Measurements from ENCODE around the gene GRIN2B.
A peak's percentile ranks its signal among the peaks of the same experiment; 100 is the strongest.

Gene GRIN2B

DNA sequence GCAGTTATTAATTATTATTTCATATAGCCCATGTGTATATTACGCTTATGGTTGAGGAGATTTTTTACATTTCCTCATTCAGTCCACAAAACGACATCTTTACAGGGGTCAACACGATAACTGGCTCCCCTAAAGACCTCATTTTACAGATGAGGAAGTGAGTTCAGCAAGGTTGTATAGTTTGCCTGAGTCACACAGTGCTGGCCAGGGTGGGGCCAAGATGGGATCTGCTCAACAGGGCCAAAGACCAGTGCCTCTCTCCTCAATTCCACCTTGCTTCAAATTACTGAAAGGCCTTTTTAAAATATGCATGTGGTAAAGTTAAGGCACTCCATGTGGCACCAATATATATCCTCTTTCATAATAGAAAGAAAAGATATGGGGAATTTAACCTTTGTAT lies 13.1 kb downstream of the GRIN2B start:
- Histone ChIP-seq H3K4me1 (ENCODE audit: control insufficient read depth, low read length) (no peaks in the 10 kb centered on the region), H3K79me2 (ENCODE audit: control insufficient read depth, low read length) (no peaks in the 10 kb centered on the region), H3K27ac (ENCODE audit: low read depth, low read length) (no peak overlapping the region), H3K9me3 (ENCODE audit: control insufficient read depth, insufficient read depth, low read length) (no peaks in the 10 kb centered on the region), H3F3A (ENCODE audit: control insufficient read depth, insufficient read depth) (no peaks in the 10 kb centered on the region), H3K9me2 (replicated peaks; ENCODE audit: control insufficient read depth, low read length) (no peaks in the 10 kb centered on the region), H4K20me1 (ENCODE audit: control insufficient read depth, insufficient read depth, low read depth, low read length) (no peaks in the 10 kb centered on the region), H3K36me3 (ENCODE audit: control insufficient read depth, low read length) (no peaks in the 10 kb centered on the region), H3K4me3 (ENCODE audit: low read length) (no peak overlapping the region), H3K4me2 (ENCODE audit: low read length) (no peak overlapping the region), H3K27me3 (ENCODE audit: control insufficient read depth, low read length) (peaks cover 7% of the 10 kb centered on the region; the same call in 1 of the 2 replicates)
- TF ChIP-seq, protein P1, sequence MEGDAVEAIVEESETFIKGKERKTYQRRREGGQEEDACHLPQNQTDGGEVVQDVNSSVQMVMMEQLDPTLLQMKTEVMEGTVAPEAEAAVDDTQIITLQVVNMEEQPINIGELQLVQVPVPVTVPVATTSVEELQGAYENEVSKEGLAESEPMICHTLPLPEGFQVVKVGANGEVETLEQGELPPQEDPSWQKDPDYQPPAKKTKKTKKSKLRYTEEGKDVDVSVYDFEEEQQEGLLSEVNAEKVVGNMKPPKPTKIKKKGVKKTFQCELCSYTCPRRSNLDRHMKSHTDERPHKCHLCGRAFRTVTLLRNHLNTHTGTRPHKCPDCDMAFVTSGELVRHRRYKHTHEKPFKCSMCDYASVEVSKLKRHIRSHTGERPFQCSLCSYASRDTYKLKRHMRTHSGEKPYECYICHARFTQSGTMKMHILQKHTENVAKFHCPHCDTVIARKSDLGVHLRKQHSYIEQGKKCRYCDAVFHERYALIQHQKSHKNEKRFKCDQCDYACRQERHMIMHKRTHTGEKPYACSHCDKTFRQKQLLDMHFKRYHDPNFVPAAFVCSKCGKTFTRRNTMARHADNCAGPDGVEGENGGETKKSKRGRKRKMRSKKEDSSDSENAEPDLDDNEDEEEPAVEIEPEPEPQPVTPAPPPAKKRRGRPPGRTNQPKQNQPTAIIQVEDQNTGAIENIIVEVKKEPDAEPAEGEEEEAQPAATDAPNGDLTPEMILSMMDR (IDR thresholded peaks at IDR 0.05; ENCODE audit: low read depth, low read length, poor library complexity, severe bottlenecking), result no peak
- TF ChIP-seq EZH2phosphoT487 (IDR thresholded peaks at IDR 0.05; ENCODE audit: borderline replicate concordance, low read length), result no peak

DNA sequence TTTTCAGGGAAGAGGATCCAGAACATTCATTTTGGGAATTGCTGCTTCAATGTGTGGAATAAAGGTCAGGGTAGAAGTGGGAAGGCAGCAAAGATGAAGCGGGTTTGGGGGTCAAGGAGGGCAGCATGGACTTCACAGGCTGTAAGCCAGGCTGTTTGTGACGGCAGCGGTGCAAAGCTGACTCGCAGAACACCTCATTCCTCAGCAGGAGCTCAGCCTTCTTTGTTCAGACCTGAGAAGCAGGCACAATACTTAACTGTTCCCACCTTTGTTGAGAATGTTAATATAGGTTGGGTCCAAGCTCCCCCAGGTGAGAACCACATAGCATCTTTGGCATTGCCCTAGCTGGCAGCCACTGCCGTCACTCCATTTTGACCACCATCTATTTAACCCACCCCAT lies 16.7 kb downstream of the GRIN2B start:
- TF ChIP-seq, protein P1 (IDR thresholded peaks at IDR 0.05; ENCODE audit: low read depth, low read length, poor library complexity, severe bottlenecking), result no peak
- no peak for TF ChIP-seq EZH2phosphoT487 (IDR thresholded peaks at IDR 0.05; ENCODE audit: borderline replicate concordance, low read length)
- no peaks in the 10 kb centered on the region for H3F3A ChIP-seq (ENCODE audit: control insufficient read depth, insufficient read depth)
- H3K4me3 ChIP-seq (ENCODE audit: low read length), result no peak overlapping the region
- H3K4me2 ChIP-seq (ENCODE audit: low read length), result no peak overlapping the region
- peaks cover 5% of the 10 kb centered on the region; the same call in 1 of the 2 replicates for H3K27me3 ChIP-seq (ENCODE audit: control insufficient read depth, low read length)
- no peaks in the 10 kb centered on the region for H3K9me3 ChIP-seq (ENCODE audit: control insufficient read depth, insufficient read depth, low read length)
- no peaks in the 10 kb centered on the region for H3K36me3 ChIP-seq (ENCODE audit: control insufficient read depth, low read length)
- no peaks in the 10 kb centered on the region for H4K20me1 ChIP-seq (ENCODE audit: control insufficient read depth, insufficient read depth, low read depth, low read length)
- H3K27ac ChIP-seq (ENCODE audit: low read depth, low read length), result no peak overlapping the region
- no peaks in the 10 kb centered on the region for H3K4me1 ChIP-seq (ENCODE audit: control insufficient read depth, low read length)
- H3K79me2 ChIP-seq (ENCODE audit: control insufficient read depth, low read length), result no peaks in the 10 kb centered on the region
- H3K9me2 ChIP-seq (replicated peaks; ENCODE audit: control insufficient read depth, low read length), result no peaks in the 10 kb centered on the region

DNA sequence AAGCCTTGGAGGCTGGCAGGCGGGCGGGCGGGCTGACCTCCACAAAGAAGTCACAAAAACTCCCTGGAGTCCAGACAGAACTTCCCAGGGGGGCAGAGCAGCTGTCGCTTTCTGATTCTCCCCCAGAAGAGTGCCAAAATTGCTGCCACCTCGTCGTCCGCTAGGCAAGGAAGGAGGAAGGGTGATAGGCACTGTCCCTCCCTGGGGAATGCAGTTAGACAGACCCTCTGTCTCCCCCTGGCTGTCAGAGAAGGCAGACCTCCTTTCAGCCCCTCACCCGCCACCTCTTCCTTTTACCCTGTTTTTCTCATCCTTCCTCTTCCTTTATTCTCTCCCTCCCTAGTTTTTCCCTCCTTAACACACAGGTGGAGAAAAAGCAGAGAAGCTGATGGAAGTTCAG lies 18.7 kb downstream of the GRIN2B start:
- Histone ChIP-seq H3K27me3 (ENCODE audit: control insufficient read depth, low read length) (peaks cover 5% of the 10 kb centered on the region; the same call in 1 of the 2 replicates), H3F3A (ENCODE audit: control insufficient read depth, insufficient read depth) (no peaks in the 10 kb centered on the region), H3K4me2 (ENCODE audit: low read length) (no peak overlapping the region), H3K27ac (ENCODE audit: low read depth, low read length) (no peak overlapping the region), H3K4me1 (ENCODE audit: control insufficient read depth, low read length) (no peaks in the 10 kb centered on the region), H4K20me1 (ENCODE audit: control insufficient read depth, insufficient read depth, low read depth, low read length) (no peaks in the 10 kb centered on the region), H3K4me3 (ENCODE audit: low read length) (no peak overlapping the region), H3K9me2 (replicated peaks; ENCODE audit: control insufficient read depth, low read length) (no peaks in the 10 kb centered on the region), H3K79me2 (ENCODE audit: control insufficient read depth, low read length) (no peaks in the 10 kb centered on the region), H3K36me3 (ENCODE audit: control insufficient read depth, low read length) (no peaks in the 10 kb centered on the region), H3K9me3 (ENCODE audit: control insufficient read depth, insufficient read depth, low read length) (no peaks in the 10 kb centered on the region)
- TF ChIP-seq, protein P1 (IDR thresholded peaks at IDR 0.05; ENCODE audit: low read depth, low read length, poor library complexity, severe bottlenecking), result peak; percentile 57
- no peak for TF ChIP-seq EZH2phosphoT487 (IDR thresholded peaks at IDR 0.05; ENCODE audit: borderline replicate concordance, low read length)

All from DOHH2 (cell line).